GM19099 (cell line): Measurements from ENCODE around the gene PPIG.

Experiments
- POLR2A ChIP-seq: IDR thresholded peaks from 3 replicates; pipeline ENCODE4 v1.6.1; 2011; ENCODE audit warnings: low read depth; ENCODE audit not compliant: insufficient read length; ENCODE audit errors: extremely low read depth

PPIG gene

GRCh38 chr2:169656164-169656563 lies 72.0 kb downstream of the PPIG start:
- TF ChIP-seq POLR2A, result no peak

- no peak for TF ChIP-seq POLR2A
Measured at GRCh38 chr2:169658877-169659276, 74.7 kb downstream of the PPIG start.

- TF ChIP-seq POLR2A, result no peak
Measured at GRCh38 chr2:169659320-169659719, 75.2 kb downstream of the PPIG start.

- no peak for TF ChIP-seq POLR2A
Measured at GRCh38 chr2:169661265-169661664, 77.1 kb downstream of the PPIG start.

- no peak for TF ChIP-seq POLR2A
Measured at GRCh38 chr2:169662744-169663143, 78.6 kb downstream of the PPIG start.

GRCh38 chr2:169663247-169663646 lies 79.1 kb downstream of the PPIG start:
- TF ChIP-seq POLR2A, result no peak

GRCh38 chr2:169664600-169664977 lies 80.4 kb downstream of the PPIG start:
- no peak for TF ChIP-seq POLR2A

- TF ChIP-seq POLR2A, result no peak
Measured at GRCh38 chr2:169664978-169665930, 81.1 kb downstream of the PPIG start.

GRCh38 chr2:169667583-169667982 lies 83.4 kb downstream of the PPIG start:
- no peak for TF ChIP-seq POLR2A

- TF ChIP-seq POLR2A, result no peak
Measured at GRCh38 chr2:169670215-169670651, 86.1 kb downstream of the PPIG start.

GRCh38 chr2:169670937-169671336 lies 86.8 kb downstream of the PPIG start:
- no peak for TF ChIP-seq POLR2A

- TF ChIP-seq POLR2A, result no peak
Measured at GRCh38 chr2:169672406-169672805, 88.3 kb downstream of the PPIG start.

GRCh38 chr2:169673106-169673505 lies 89.0 kb downstream of the PPIG start:
- TF ChIP-seq POLR2A, result no peak

GRCh38 chr2:169673921-169674320 lies 89.8 kb downstream of the PPIG start:
- no peak for TF ChIP-seq POLR2A

- TF ChIP-seq POLR2A, result no peak
Measured at GRCh38 chr2:169676357-169676756, 92.2 kb downstream of the PPIG start.

- no peak for TF ChIP-seq POLR2A
Measured at GRCh38 chr2:169676850-169677249, 92.7 kb downstream of the PPIG start.

GRCh38 chr2:169683054-169683424 lies 98.9 kb downstream of the PPIG start:
- no peak for TF ChIP-seq POLR2A

GRCh38 chr2:169683425-169684134 lies 99.4 kb downstream of the PPIG start:
- no peak for TF ChIP-seq POLR2A
